HG02759 (cell line): ENCODE results near the gene MAML3.

ENCODE experiments used
- ATAC-seq: cut with Tn5 transposase; IDR thresholded peaks from one replicate; pipeline ENCODE4 v1.9.1; 2021; ENCODE audit warnings: mild to moderate bottlenecking, moderate library complexity; ENCODE audit not compliant: unreplicated experiment

Gene MAML3

DNA sequence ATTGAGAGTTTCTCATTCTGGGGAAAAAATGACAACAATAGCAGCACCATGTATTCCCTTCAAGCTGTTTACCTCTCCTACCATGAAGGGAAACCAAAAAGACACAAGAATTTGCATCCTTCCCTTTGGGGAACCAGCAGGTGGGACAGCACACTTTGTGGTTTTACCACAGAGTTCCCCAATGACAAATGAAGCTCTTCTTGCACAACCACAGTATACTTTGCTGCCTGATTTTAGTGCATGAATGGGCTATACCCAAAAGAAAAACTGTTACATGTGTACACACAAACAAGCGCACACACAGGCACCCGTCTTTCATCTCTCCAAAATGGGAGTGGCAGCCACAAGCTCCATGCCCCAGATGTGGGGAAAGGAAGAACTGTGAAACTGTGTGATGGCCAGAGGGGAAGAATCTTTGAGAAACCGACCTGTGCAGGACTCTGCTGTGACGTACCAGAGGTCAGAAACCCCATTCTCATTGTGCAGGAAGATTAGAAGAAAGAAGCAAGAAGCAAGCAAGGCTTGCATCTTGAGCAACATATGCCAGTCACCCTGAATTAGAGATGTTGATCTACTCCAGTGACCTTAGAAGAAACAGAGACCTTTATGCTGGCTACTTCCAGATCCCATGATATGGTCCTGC lies 2.7 kb upstream of the MAML3 start:
- peak; percentile 69 for ATAC-seq

DNA sequence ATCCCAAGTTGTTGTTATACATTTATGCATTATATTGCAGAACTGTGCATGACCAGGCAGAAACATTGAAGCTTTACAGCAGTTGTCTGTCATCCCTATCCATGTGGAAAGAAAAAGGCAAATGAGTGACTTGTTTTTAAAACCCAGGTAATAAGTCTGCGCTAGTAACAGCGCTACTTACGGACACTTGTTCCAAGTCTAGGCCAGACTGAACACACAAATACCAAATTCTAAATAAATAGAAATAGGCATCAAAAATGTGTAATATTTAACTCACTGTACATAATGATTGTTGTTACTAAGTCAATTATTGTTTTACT lies 548 bp upstream of the MAML3 start:
- ATAC-seq = no peak

DNA sequence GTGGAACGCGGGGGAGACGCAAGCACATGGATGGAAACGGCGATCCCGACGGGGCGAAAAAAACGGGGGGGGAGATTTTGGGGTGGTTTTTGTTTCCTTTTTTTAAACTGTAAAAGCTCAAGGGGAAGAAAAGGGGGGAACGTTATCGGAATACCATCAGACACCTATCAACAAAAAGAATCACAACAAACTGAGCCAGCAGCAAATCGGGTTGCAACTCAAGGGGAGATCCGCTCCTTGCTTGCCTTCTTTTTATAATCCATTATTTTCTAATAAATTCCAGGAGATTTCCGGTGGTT lies 616 bp downstream of the MAML3 start:
- no peak for ATAC-seq

DNA sequence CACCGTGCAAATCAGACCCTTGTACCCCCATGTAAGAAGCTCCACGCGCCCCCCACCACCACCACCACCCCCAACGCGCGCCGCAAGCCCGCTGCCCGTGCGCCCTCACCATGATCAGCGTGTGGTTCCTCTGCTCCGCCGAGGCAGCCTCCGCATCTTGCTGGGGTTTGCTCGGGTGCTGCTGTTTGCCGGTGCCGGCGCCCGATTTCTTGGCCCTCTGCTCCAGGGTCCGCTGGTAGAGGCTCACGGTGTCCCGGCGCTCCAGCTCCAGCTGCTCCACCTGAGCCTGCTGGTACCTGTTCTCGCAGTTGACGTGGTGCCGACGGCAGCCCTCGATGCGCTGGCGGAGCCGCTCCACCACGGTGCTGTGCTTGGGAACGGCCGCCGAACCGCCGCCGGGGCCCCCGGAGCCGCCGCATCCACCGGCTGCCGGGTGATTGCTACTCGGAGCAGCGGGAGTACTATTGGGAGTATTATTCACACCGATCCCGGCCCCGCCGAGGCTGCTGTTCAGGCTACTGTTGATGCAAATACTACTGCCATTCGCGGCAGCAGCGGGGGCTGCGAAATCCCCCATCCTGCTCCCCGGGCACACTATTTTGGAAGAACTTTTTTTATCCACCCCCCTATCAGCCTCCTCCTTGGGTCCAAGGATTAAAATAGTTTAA lies 1.1 kb downstream of the MAML3 start:
- ATAC-seq = no peak

DNA sequence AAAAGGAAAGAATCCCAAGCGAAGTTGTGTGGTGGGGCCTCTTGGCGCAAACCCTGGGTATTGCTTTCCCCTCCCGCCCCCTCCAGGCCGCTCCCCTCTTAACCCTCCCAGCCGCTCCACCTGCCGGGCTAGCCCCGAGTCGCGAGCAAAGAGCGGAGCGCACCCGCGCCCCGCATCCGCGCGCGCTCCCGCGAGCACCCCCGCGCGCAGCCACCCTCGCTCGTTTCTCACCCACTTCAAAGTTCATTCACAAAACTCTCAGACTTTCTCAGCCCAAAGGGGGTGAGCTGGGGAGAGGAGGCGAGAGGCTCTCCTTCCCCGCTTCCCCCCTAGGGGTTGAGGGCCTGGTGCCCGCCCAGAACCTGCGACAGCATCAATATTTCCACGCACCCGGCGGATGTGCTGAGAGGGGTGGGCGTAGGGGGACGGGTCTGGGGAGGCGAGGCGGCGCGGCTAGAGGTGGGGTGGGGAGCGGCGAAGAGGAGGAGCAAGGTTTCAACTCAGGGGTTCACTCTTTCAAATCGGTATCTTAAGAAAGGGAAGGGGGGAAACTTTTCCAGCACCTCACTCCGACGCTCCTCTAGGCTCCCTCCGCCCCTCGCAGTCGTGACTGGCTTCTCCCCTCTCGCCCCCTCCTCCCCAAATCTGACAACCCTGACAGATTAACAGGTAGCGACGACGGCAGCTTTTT lies 1.8 kb downstream of the MAML3 start:
- no peak for ATAC-seq

DNA sequence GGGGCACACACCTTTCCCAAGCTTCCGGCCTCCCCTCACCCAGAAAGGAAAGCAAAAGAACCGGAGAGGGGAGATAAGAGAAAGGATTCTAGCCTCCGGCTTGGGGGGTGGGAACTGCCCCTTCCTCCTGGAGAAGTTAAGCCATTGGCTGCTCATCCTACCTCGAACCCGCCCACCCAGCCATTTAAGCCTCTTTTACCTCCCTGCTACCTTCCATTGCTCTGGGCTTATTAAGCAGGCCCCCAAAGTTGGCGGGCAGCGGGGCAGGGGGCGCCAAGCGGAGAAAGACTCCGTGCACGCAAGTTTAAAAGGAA lies 2.3 kb downstream of the MAML3 start:
- no peak for ATAC-seq

DNA sequence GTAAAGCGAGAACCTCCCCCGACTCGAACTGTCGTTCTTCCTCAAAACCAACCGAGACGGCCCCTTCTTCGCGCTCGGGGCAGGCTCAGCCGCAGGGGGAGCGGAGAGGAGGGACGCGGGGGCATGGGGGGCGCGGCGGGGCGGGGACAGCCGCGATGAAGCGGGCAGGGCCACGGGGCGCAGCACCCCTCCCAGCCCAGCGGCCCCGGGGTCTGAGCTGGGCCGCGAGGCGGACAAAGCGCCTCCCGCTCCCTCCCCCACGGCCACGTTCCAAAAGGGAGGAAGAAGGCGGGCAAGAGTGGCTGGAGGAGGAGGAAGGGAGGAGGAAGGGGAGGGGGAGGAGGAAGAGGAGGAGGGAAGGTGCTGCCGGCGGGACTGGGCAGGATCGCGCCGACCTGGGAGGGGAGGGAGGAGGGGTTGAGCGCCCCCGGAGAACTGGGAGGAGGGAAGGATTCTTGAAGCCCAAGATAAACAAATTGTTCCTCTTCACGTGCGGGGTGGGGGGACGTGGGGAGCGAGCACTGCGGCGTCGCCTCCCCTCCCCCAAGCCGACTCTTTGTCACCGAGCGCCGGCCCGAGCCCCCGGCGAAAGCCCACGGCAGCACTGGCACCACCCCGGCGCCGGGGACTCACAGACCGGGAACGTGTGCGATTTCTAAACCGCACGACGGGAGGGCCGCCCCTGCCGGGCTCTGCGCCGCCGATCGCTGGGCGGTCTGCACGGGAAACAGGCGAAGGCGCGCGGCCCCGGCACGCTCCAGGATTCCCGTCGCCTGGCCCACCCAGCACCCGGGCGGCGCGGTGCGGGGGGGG lies 2.9 kb downstream of the MAML3 start:
- peak; percentile 31 for ATAC-seq

DNA sequence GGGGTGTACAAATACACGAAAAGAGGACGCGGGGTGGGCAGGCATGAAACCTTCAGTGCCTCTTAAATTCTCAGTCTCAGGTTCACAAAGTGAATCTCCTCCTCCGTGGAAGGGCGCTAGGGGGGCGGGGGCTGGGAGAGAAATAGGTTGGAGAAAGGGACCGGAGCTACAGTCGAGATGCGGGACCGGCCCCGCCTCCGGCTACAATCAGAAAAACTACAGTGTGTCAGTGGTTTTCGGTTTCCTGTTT lies 3.4 kb downstream of the MAML3 start:
- ATAC-seq = no peak

DNA sequence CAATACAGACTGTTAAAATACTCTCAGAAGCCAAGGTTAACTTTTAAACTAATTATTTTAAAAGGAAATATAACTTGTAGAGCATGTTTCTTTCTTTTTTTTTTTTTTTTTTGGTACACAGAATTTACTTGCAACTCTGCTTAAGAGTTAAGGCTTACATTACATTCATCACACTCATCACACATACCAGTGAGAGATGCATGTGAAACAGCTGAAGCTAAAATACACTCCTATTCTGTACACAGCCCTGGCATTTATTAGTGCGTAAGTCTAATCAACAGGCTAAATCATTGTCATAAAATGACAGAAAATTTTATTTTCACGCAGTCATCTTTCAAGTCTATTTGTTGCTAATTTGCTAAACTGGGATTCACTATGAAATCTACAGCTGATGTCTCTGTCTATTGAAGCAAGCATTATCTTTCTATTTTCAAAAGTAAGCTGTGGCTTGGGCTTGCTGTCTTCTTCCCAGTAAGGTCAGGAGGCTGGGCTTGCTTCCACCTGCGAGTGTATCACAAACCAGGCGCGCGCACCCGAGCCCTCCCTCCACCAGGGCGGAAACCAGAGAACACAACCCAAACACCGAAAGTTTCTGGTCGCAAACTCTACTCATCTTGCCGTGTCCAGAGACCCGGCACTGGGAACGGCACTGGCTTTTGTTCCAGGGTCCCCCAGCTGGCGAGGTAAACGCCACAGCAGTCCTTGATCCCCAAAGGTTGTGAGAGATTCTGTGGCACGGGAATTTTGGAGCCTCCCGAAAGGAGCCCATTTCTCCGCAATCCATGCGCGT lies 3.9 kb downstream of the MAML3 start:
- no peak for ATAC-seq

DNA sequence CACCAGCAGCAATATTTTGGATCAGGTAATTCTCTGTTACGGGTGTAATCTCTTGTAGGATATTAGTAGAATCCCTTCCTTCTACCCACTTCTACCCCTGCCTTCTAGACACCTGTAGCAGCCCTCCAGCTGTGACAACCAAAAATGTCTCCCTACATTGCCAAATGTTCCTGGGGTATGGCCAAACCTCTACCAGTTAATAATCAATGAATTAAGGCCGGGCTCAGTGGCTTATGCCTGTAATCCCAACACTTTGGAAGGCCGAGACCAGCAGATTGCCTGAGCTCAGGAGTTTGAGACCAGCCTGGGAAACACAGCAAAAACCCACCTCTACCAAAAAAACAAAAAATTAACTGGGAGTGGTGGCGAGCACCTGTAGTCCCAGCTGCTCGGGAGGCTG lies 9.9 kb downstream of the MAML3 start:
- ATAC-seq = no peak

DNA sequence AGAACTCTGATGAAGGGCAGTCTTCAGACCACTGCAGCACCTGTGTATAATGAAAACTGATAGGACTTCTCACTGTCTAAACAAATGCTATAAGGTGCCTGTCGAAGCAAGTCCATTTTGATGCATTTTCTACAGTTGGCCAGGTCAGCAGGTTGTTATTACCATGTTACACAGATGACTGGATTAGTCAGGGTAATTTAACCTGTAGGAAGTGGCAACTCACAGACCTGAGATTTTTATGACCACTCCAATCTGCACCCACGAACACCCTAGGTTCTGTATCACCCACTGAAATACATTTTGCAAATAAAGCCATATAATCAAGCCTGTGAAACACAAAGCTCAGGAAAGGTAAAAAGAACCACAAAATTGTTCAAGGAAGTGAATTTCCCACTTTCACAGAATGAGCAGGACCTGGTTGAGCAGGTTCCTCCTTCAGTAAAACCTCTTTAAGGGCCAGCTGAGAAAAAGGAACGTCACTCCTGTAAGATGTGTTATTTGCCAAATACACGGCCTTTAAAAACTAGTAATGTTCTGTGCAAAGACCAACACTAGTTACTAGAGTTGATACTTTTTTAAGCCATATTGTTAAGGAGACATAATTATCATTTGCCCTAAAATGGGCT lies 12.7 kb downstream of the MAML3 start:
- ATAC-seq = no peak

DNA sequence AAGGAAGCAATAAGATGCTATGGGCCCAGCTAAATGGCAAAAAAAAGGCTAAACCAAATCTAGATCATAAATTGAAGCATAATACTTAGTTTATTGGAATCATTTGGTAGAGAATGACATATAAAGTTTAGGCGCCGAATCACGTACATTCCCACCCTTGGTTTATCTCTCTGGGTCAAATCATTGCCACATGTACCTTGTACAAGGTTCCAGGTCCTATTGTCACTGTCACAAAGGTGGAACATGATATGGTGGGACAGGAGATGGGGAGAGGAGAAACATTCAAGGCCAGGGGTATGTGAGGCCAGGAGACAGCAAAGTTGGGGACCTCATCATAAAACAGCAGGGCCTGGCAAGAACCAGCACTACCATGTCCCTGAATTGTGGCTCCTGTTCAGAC lies 13.4 kb downstream of the MAML3 start:
- no peak for ATAC-seq

DNA sequence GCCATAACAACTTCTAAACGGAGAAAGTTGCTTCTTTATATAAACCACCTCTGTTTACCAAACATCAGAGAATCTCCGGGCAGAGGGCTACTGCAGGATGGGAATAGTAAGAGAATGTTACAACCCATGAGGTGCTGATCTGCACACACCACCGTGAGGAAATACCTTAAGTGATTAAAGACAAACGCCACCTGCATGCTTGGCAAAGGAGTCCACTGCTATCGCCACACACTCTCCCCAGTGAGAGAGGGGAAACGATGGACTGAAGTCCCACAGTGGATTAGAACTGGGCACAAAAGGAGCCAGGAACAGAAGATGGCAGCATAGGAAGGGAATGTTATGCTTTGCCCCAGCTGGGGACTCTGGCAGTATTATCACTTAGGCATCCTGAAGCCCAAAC lies 15.6 kb downstream of the MAML3 start:
- no peak for ATAC-seq

DNA sequence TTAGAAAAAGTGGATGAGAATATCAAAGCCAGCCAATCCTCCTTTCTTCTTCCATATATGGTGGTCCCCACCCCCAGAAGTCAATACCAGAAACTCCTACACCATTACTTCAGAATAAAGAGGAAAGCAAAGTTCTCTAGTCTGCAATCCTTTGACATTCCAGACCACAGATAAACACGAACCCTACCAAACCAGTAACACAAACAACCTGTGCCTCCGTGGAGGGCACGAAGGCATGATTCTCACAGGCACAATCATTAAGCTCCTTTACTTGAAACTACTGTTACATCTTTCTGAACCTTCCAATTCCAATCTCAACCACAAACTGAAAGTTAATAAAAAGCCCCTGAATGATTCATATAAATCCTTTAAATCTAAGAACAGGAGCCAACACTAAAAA lies 16.3 kb downstream of the MAML3 start:
- no peak for ATAC-seq

DNA sequence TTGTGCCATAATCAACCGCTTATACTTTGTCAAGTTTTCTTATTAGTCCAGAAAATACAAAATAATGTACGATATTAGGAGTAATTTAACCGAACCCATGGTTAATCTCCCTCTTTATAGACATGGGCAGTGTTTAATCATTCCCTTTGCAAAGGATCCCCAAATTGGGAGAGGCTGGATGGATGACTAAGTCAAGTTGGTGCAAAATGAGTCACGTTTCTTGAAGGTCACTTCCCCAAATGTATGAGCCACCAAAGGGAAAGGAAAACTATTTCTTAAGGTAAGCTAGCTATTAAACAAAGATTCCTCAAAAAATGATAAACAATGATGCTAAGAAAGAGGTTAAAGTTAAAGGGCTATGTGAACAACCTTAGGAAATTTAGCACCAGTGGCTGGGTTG lies 17.5 kb downstream of the MAML3 start:
- ATAC-seq = no peak

DNA sequence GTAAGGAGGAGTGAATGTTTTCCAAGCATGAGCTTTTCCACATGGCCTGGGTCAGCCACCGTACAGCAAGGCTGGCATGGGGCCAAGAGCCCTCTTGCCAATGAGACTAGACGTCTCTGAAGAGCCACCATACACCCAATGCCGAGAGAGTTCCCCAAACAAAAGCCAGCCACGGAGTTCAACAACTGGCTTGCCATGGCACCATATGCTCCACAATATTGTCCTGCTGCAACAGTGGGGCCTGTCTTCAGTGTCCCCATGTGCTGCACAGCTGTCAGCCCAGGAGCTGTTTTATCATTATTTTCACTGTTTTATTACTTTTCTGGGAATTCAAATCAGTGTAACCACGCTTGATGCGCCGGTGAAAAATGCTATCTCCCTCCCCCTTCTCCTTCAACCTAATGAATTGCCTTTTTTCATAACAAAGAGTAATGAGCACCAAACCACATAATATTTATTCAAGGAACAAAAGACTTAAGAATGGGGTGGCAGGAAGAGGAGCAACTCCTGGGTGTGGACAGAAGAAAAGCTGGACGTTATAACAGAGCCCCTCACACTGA lies 18.4 kb downstream of the MAML3 start:
- no peak for ATAC-seq

DNA sequence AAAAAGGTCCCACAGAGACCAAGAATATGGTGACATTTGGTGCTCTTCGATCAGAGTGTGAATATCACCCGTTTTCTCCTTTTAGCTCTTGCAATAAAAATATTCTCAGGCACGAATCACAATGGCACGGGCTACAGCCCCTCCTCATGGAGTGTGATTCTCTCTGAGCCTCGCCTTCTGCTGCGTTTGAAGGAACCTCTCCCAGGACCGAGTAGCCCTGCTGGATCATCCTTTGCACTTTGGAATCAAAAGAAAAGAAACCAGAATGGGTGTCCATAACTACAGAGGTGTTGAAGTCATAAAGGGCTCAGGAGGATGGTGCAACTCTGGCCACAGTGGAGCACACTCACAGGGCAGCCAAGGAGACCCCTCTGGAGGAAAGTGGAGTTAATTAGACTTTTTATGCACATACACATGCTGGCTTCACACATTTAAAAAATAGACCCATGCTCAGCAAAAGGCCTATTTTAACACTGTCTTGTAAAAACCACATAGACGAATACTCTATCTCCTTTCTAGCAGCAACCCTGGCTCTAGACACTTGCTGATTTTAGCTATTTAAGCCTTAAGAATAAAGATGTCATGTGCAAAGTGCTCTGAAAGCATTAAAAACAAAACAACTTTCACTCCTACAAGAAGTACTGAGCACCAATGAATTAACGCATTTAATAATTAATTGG lies 19.1 kb downstream of the MAML3 start:
- ATAC-seq = no peak

DNA sequence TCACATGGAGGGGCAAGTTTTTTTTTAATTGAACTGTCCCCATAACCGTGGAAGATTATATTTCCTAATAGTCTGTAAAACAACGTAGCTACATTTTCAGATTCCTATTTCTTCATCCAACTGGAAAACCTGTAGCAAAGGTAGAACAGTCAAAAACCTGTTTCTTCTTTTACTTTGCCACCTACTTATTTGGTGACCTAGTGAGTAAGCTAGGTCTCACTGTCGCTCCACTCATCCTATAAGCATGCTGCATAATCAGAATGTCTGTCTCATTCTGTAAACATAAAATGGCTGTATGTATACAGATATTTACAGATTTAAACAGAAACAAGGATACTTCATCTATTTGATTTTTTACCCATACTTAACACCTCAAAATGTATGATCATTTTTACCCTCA lies 20.4 kb downstream of the MAML3 start:
- no peak for ATAC-seq

DNA sequence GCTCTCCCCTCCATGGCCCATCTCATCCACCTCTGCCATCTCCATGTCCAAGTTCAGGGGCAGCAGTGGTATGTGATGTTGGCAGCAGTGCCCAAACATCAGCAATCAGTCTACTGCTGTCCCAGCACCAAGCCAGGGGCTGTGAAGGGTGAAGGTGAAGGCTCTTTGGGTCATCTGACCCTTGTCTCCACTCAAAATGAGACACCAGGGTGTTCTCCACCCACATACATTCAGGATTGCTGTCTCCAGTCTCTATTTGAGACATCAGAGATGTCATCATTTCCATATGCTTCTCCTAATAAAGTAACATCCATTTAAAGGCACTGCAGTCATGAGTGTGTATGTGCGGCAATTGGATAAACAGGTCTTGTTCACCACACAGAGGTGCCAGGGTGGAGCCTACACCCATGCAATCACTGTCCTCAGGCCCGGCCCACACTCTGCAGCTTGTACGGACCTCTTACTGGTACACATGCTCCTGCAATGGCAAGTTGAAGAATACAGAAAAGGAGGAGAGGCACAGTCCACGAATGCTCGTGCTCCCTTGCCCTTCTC lies 22.2 kb downstream of the MAML3 start:
- no peak for ATAC-seq

DNA sequence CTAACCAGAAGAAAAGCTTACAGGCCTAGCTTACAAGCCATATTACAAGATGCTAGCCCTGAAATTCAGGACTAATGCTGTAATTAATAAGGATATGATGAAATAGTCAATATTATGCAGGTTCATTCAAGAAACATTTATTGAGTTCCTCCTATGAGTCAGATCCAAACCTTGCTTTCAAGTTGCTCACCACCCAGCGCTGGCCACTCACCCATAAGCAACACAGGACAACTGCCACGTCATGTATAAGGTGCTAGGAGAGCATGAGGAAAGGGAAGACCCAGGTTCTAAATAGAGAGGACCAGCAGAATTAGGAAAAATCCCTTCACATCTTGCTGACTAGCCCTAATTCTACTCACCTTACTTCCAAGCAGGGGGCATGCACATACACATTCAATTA lies 23.3 kb downstream of the MAML3 start:
- no peak for ATAC-seq
